ENCODE data around the gene LMF2.

LMF2 gene

GRCh38 chr22:50526834-50527801, 19.6 kb upstream of the LMF2 start:
- Histone ChIP-seq H3K27ac (ENCODE audit: extremely low read depth, low read depth, low read length) (peak overlapping the region; percentile 90; the same call in 1 of the 2 replicates), H3K36me3 (ENCODE audit: control insufficient read depth in 2 of 2, insufficient read depth in 1 of 2, low read length in 2 of 2) (peaks cover 0 to 25% of the 10 kb centered on the region in 2 experiments; a peak in 1 of 3 replicates), H3K4me3 (ENCODE audit: low read depth, low read length) (peak overlapping the region; percentile 79; the same call in 1 of the 2 replicates), H3K9me3 (ENCODE audit: control insufficient read depth, insufficient read depth, low read depth, low read length) (no peaks in the 10 kb centered on the region), H3K4me1 (ENCODE audit: control insufficient read depth, insufficient read depth, low read length) (no peaks in the 10 kb centered on the region; the same call in 1 of the 2 replicates)
- CTCF ChIA-PET = interaction anchor here (0.7 to 1.1 kb wide), 2 partner anchors 9 to 28 kb away, joined by 3 to 4 read pairs; no protein-coding TSS in a partner anchor
- POLR2A ChIA-PET = interaction anchor here (0.6 to 2.1 kb wide), 2 partner anchors 24 to 94 kb away, joined by 6 to 14 read pairs; no protein-coding TSS in a partner anchor
- TF ChIP-seq, protein P1, sequence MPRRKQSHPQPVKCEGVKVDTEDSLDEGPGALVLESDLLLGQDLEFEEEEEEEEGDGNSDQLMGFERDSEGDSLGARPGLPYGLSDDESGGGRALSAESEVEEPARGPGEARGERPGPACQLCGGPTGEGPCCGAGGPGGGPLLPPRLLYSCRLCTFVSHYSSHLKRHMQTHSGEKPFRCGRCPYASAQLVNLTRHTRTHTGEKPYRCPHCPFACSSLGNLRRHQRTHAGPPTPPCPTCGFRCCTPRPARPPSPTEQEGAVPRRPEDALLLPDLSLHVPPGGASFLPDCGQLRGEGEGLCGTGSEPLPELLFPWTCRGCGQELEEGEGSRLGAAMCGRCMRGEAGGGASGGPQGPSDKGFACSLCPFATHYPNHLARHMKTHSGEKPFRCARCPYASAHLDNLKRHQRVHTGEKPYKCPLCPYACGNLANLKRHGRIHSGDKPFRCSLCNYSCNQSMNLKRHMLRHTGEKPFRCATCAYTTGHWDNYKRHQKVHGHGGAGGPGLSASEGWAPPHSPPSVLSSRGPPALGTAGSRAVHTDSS (tag by site-specific recombination; IDR thresholded peaks at IDR 0.05) = no peak
- TF ChIP-seq ZSCAN16 (tag by site-specific recombination; IDR thresholded peaks at IDR 0.05) (no peak), ZNF311 (tag by site-specific recombination; IDR thresholded peaks at IDR 0.05; ENCODE audit: borderline replicate concordance) (no peak), ZFP41 (tag by site-specific recombination; IDR thresholded peaks at IDR 0.05; ENCODE audit: borderline replicate concordance) (no peak), ZNF473 (tag by site-specific recombination; IDR thresholded peaks at IDR 0.05) (no peak), IKZF3 (tag by site-specific recombination; IDR thresholded peaks at IDR 0.05) (no peak), KLF8 (tag by site-specific recombination; IDR thresholded peaks at IDR 0.05) (no peak), ZNF626 (tag by site-specific recombination; IDR thresholded peaks at IDR 0.05) (no peak), ZNF530 (tag by site-specific recombination; IDR thresholded peaks at IDR 0.05; ENCODE audit: low read depth) (no peak), KLF17 (tag by site-specific recombination; IDR thresholded peaks at IDR 0.05) (0 out of 2 replicates have a peak, but pooled peaks have one; percentile 19), ZNF585B (tag by site-specific recombination; IDR thresholded peaks at IDR 0.05) (no peak), SP2 (tag by site-specific recombination; IDR thresholded peaks at IDR 0.05) (peak; percentile 60), ZNF2 (tag by site-specific recombination; IDR thresholded peaks at IDR 0.05) (no peak), SALL2 (tag by site-specific recombination; IDR thresholded peaks at IDR 0.05; ENCODE audit: borderline replicate concordance) (no peak), GLIS2 (tag by site-specific recombination; IDR thresholded peaks at IDR 0.05) (peak; percentile 15; the same call in 1 of the 2 replicates), ZNF76 (tag by site-specific recombination; IDR thresholded peaks at IDR 0.05; ENCODE audit: borderline replicate concordance, low read depth) (no peak), HIC1 (tag by site-specific recombination; IDR thresholded peaks at IDR 0.05) (0 out of 2 replicates have a peak, but pooled peaks have one; percentile 20), ZFP37 (tag by site-specific recombination; IDR thresholded peaks at IDR 0.05) (no peak), PBX3 (CRISPR knock-in tag; IDR thresholded peaks at IDR 0.05) (0 out of 2 replicates have a peak, but pooled peaks have one; percentile 37), ZNF555 (tag by site-specific recombination; conservative IDR thresholded peaks at IDR 0.05) (no peak), ZNF112 (tag by site-specific recombination; IDR thresholded peaks at IDR 0.05) (no peak), ZIC2 (tag by site-specific recombination; IDR thresholded peaks at IDR 0.05) (peak; percentile 30), ZNF121 (tag by site-specific recombination; IDR thresholded peaks at IDR 0.05) (no peak)
- TF ChIP-seq, protein P2, sequence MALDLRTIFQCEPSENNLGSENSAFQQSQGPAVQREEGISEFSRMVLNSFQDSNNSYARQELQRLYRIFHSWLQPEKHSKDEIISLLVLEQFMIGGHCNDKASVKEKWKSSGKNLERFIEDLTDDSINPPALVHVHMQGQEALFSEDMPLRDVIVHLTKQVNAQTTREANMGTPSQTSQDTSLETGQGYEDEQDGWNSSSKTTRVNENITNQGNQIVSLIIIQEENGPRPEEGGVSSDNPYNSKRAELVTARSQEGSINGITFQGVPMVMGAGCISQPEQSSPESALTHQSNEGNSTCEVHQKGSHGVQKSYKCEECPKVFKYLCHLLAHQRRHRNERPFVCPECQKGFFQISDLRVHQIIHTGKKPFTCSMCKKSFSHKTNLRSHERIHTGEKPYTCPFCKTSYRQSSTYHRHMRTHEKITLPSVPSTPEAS (tag by site-specific recombination; IDR thresholded peaks at IDR 0.05) = no peak
- TF ChIP-seq, protein P3, sequence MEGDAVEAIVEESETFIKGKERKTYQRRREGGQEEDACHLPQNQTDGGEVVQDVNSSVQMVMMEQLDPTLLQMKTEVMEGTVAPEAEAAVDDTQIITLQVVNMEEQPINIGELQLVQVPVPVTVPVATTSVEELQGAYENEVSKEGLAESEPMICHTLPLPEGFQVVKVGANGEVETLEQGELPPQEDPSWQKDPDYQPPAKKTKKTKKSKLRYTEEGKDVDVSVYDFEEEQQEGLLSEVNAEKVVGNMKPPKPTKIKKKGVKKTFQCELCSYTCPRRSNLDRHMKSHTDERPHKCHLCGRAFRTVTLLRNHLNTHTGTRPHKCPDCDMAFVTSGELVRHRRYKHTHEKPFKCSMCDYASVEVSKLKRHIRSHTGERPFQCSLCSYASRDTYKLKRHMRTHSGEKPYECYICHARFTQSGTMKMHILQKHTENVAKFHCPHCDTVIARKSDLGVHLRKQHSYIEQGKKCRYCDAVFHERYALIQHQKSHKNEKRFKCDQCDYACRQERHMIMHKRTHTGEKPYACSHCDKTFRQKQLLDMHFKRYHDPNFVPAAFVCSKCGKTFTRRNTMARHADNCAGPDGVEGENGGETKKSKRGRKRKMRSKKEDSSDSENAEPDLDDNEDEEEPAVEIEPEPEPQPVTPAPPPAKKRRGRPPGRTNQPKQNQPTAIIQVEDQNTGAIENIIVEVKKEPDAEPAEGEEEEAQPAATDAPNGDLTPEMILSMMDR (tag by site-specific recombination; IDR thresholded peaks at IDR 0.05) = no peak
- TF ChIP-seq, protein P4, sequence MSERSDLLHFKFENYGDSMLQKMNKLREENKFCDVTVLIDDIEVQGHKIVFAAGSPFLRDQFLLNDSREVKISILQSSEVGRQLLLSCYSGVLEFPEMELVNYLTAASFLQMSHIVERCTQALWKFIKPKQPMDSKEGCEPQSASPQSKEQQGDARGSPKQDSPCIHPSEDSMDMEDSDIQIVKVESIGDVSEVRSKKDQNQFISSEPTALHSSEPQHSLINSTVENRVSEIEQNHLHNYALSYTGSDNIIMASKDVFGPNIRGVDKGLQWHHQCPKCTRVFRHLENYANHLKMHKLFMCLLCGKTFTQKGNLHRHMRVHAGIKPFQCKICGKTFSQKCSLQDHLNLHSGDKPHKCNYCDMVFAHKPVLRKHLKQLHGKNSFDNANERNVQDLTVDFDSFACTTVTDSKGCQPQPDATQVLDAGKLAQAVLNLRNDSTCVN (tag by site-specific recombination; optimal IDR thresholded peaks at IDR 0.05) = no peak
